AG09309 (cell line): Measurements from ENCODE around the gene MTF1.

Experiments used
- DNase-seq: peaks from one replicate; pipeline ENCODE4 v3.0.0-alpha.2; 2010; ENCODE audit warnings: low read depth
- H3K4me3 ChIP-seq: 2 replicates; pipeline ENCODE4 v1.5.1; 2011; ENCODE audit warnings: mild to moderate bottlenecking, low read depth, low read length, moderate library complexity; ENCODE audit not compliant: control insufficient read depth
- CTCF ChIP-seq: IDR thresholded peaks from 2 replicates; pipeline ENCODE4 v1.5.1; 2011; ENCODE audit warnings: mild to moderate bottlenecking, low read depth, low read length, inconsistent platforms; ENCODE audit not compliant: insufficient read depth, control insufficient read depth; ENCODE audit errors: missing control alignments

Gene MTF1

DNA sequence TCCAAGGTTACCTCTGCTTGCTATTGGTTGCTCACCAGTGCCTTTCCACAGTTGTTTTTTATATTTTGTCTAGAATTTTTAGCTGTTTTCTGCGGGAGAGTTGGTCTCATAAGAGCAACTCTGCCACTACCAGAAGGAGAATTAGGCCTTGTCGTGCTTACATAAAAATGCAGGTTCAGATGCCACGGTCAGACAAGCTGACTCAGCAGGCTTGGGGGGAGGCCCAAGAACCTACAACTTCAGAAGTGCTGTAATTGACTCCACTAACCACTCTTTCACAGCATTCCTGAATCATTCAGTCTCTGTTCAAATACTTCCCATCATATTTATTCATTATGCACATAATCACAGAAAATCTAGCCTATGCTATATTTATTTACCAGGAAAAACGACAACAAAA is 28.3 kb downstream of the MTF1 start:
- DNase-seq = no peak
- TF ChIP-seq CTCF = no peak
- H3K4me3 ChIP-seq = no peak overlapping the region

GRCh38 chr1:37828410-37829074 is 30.9 kb downstream of the MTF1 start:
- no peak overlapping the region for H3K4me3 ChIP-seq
- DNase-seq = no peak
- TF ChIP-seq CTCF = no peak

- H3K4me3 ChIP-seq = no peak overlapping the region
- DNase-seq = no peak
- TF ChIP-seq CTCF = no peak
Measured at GRCh38 chr1:37825506-37825905, 33.9 kb downstream of the MTF1 start.

DNA sequence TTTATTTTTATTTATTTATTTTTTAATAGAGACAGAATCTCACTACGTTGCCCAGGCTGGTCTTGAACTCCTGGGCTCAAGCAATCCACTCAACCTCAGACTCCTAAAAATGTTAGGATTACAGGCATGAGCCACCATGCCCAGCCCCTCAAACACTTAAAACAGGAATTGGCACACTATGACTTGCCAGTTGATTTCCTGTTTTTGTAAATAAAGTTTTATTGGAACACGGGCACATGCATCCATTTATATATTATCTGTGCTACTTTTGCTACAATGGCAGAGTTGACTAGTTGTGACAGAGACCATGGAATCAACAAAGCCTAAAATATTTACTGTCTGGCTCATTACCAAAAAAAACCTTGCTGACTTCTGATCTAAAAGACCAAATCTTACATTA is 35.4 kb downstream of the MTF1 start:
- DNase-seq = no peak
- TF ChIP-seq CTCF = no peak

GRCh38 chr1:37822906-37823815 is 36.2 kb downstream of the MTF1 start:
- no peak overlapping the region for H3K4me3 ChIP-seq
- TF ChIP-seq CTCF = no peak
- DNase-seq = no peak

More for the DNA sequence above, 35.4 kb downstream of the MTF1 start:
- H3K4me3 ChIP-seq = no peak overlapping the region

GRCh38 chr1:37821481-37821880 is 37.9 kb downstream of the MTF1 start:
- H3K4me3 ChIP-seq = no peak overlapping the region
- TF ChIP-seq CTCF = no peak
- DNase-seq = no peak
